Activated T-cell treated with anti-CD3 and anti-CD28 coated beads, Interleukin-2, amount 50 U/mL, for 72 hours (primary cell): Measurements from ENCODE around the gene VWA1. TPM values are rescaled to one million over a fixed set of nuclear protein-coding genes. Genes with fewer than 3 reads are reported as not detected.

ENCODE experiments used
- ATAC-seq, 2 donors: fragments of 150-1000 bp; cut with Tn5 transposase; replicated peaks in 1 of 2; 2 replicates each; pipeline ENCODE4 v1.10.0; 2021; ENCODE audit warnings: moderate library complexity in 2 of 2, mild to moderate bottlenecking in 1 of 2
- DNase-seq, 2 donors: peaks; one replicate each; pipeline ENCODE4 v3.0.0; 2021 to 2022; ENCODE audit warnings: mixed read lengths in 1 of 2
- H3K27ac Mint-ChIP-seq: one replicate; pipeline ENCODE4 v1.8.0; 2022; ENCODE audit warnings: mild to moderate bottlenecking, moderate library complexity, mixed read lengths
- H3K27me3 Mint-ChIP-seq: one replicate; pipeline ENCODE4 v1.8.0; 2022; ENCODE audit warnings: low read depth, mixed read lengths
- H3K36me3 Mint-ChIP-seq, 2 donors: one replicate each; pipeline ENCODE4 v1.8.0; 2022; ENCODE audit warnings: mixed read lengths in 2 of 2, mild to moderate bottlenecking in 1 of 2; ENCODE audit not compliant: insufficient read depth in 2 of 2
- H3K4me1 Mint-ChIP-seq: one replicate; pipeline ENCODE4 v1.8.0; 2022; ENCODE audit warnings: low read depth, mixed read lengths
- H3K4me3 Mint-ChIP-seq, 2 donors: one replicate each; pipeline ENCODE4 v1.8.0; 2022; ENCODE audit warnings: mild to moderate bottlenecking in 2 of 2, mixed read lengths in 2 of 2, moderate library complexity in 2 of 2
- H3K9me3 Mint-ChIP-seq, 2 donors: one replicate each; pipeline ENCODE4 v1.8.0; 2022; ENCODE audit warnings: mixed read lengths in 2 of 2
- total RNA-seq, 2 donors: library from RNA; stranded (reverse); gene quantifications; one replicate each; pipeline ENCODE4 v1.2.3, GENCODE V29; 2022

VWA1 gene
- total RNA-seq, 2 donors from 2014 or later: 0.94 to 1.4 TPM

DNA sequence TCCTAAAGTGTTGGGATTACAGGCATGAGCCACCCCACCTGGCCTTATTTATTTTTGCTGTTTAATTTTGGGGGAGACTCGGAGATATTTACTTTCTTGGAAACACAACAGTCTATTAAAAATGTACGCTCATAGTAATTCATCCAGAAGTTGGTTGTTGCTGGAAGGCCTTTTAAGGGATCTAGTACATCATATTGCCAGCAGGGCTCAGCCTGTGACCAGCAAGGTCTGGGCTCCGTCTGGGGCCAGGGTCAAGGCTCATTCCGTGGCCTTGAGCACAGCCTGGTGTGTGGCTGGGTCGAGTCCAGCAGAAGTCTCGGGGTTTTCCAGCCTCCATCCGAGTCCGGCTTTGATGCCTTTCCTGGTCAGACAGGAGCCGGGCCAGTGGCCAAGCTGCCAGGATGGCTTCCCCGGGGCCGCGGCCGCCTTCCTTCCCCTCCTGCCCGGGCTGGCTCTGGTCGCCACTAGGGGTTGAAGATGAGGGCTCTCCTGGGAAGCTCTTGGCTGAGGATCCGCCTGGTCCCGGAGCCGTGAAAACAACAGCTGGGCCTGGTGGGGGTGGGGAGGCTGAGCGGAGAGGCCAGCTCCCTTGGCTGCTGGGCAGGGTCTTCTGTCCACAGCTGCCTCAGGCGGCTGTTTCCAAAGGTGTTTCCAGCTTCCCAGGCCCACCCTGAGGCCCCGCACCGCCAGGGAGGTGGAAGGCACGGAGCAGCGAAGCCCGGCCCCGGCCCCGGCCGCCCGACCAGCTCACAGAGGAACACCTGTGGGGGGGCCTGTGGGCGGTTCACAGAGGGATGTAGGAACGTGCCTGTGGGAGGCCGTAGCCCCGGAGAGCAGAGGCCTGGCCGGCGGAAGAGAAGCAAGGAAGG is 5.1 kb upstream of the VWA1 start:
- H3K36me3 Mint-ChIP-seq: peaks cover 2% of the 10 kb centered on the region in 2 donors
- DNase-seq (no peak), ATAC-seq (no peak)
- H3K9me3 Mint-ChIP-seq: no peaks in the 10 kb centered on the region
- H3K27ac Mint-ChIP-seq: no peak overlapping the region
- peaks cover 23% of the 10 kb centered on the region for H3K27me3 Mint-ChIP-seq
- no peaks in the 10 kb centered on the region for H3K4me1 Mint-ChIP-seq
- H3K4me3 Mint-ChIP-seq: no peak overlapping the region

DNA sequence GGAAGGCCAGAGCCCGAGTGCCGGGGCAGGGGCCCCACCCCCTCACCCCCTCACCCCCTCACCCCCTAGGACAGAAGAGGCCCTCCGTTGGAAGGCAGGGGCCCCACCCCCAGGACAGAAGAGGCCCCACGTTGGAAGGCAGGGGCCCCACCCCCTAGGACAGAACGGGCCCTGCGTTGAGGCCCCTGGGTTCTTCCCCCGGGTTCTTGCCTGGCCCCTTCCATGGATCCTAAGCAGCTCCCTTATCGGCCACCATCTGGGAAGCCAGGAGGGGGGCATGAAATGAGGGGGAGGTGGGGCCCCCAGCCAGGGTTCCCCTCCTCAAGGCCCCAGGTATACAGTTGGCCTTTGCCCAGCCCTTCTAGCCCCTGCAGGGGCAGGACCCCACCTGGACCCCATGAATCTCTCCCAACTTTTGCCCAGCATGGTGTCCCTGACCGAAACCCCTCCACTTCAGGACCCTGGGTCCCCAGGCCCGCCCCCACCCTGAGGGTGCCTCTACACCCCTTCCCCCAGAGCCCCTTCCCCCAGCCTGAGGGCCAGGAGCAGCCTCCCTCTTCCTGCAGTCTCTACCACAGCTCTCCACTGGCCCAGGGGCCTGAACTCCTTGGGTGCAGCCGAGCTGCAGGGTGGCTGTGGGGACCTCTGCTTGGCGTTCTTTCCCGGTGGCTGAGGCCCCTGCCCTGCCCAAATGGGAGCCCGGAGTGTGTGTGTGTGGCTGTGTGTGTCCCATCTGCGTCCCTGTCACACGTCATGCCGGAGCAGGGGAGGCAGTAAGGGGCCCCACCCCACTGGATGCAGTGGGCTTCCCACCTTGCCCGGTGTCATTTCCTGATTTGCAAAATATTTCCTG is 4.3 kb upstream of the VWA1 start:
- no peak for DNase-seq
- no peak for ATAC-seq
- Mint-ChIP-seq H3K36me3 (peaks cover 2% of the 10 kb centered on the region in 2 donors), H3K27me3 (peaks cover 22% of the 10 kb centered on the region), H3K9me3 (no peaks in the 10 kb centered on the region), H3K4me1 (no peaks in the 10 kb centered on the region), H3K4me3 (no peak overlapping the region), H3K27ac (no peak overlapping the region)

DNA sequence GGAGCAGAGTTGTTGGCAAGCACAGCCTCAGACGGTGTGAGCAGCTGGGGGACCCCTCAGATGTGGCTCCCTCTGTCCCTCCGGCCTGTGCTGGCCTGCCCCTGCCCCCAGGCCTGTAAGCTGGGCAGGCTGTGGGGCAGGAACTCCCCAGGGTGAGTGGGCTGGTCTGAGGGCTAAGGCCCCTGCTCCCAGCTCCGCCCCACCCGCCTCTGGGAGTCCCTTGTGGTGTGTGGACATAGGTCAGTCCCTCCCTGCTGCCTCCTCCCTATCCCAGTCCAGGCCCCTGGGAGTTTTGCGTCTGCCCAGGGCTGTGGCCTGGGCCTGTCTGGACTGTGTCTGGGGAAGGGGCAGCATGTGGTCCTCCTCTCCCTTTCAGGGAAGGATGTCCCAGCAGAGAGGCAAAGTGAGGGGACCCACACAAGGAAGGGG is 3.6 kb upstream of the VWA1 start:
- peaks cover 21% of the 10 kb centered on the region for H3K27me3 Mint-ChIP-seq
- H3K4me1 Mint-ChIP-seq: no peaks in the 10 kb centered on the region
- H3K4me3 Mint-ChIP-seq: no peak overlapping the region
- ATAC-seq (no peak), DNase-seq (no peak)
- no peak overlapping the region for H3K27ac Mint-ChIP-seq
- H3K9me3 Mint-ChIP-seq: no peaks in the 10 kb centered on the region
- H3K36me3 Mint-ChIP-seq: peaks cover 2% of the 10 kb centered on the region in 2 donors

DNA sequence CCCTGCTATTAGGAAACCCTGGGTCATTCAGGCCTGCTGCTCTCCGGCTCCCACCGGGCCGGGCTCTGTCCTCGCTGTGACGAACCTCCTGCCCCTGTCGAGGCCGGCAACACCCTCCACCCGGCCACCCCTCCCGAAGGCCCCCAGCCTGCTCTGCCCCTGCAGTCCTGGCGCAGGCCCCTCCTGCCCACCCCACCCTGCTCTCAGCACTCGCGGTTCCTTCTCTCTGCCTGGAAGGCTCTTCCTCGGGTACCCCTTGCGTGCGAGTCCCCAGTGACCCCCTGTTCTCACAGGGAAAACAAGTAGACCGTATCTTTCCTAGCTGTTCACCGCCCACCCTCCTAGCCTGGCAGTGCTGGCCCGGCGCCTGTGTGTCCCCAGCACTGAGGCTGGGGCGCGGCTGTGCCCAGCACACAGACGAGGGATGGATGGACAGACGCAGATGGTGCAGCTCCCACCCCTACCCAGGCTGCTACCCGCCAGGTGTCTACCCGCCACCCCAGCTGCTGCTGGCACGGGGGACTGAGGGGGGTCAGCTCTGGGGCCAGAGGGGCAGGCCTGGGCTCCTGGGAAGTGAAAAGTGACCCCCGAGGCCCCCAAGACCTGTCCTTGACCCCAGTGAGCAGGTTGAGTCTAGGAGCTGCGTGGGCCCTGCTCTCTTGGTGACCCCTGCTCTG is 3.1 kb upstream of the VWA1 start:
- Mint-ChIP-seq H3K27ac (no peak overlapping the region), H3K9me3 (no peaks in the 10 kb centered on the region), H3K4me1 (no peaks in the 10 kb centered on the region), H3K36me3 (peaks cover 2% of the 10 kb centered on the region in 2 donors), H3K4me3 (no peak overlapping the region), H3K27me3 (peaks cover 21% of the 10 kb centered on the region)
- DNase-seq (no peak), ATAC-seq (no peak)

DNA sequence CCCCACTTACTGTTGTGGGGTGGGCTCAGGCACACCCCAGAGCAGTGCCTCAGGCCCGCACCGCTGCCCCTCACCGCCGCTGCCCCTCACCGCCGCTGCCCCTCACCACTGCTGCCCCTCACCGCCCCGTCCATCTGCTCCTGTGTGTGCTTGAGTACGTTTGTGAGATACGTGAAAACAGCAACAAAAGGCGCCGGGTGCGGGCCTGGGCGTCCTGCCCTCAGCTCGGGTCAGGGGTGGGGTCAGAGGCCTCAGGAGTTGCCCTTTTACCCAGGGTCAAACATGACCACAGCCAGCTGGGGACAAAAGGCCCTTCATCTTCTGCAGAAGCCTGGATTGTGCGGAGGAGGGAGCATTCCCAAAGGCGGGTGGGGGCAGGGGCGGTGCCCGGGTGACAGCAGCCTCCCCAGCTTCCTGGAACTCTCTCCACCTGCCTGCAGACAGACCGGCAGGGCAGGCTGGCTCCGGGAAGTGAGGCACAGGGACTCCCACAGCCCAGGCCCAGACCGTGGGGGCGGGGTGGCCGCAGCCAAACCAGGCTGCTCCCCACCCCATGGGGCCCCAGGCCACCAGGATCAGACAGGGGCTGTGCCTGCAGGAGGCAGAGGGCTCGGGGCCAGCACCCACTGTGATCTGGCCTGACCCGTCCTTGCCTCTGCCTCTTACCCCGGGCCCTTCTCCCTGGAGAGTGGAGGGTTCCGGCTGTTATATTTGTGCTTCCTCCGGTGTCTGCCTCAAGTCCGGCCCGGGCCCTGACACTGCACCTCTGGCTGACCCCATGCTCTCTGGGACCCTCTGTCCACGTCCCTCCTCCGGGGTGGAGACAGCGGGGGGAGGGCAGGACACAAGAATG is 2.3 kb upstream of the VWA1 start:
- no peak for DNase-seq
- Mint-ChIP-seq H3K36me3 (peaks cover 2% of the 10 kb centered on the region in 2 donors), H3K4me3 (peak overlapping the region; percentile 39 to 82), H3K27ac (no peak overlapping the region), H3K27me3 (peaks cover 20% of the 10 kb centered on the region), H3K4me1 (no peaks in the 10 kb centered on the region), H3K9me3 (no peaks in the 10 kb centered on the region)
- no peak for ATAC-seq

DNA sequence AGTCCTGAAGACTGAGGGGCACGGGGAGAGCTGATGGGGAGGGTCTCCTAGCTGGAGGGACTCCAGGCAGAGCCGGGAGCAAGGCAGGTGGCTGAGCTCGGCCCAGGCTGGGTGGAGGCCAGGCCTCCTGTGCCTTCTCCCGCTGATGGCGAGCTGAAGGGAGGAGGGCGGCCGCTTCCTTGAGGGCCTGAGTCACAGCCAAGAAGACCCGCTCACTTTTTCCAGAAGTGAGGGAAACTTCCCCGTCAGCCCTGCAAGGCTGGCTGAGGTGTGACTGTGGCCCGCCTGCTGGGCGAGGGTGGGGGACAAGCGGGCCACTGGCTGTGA is 1.7 kb upstream of the VWA1 start:
- peak overlapping the region; percentile 39 to 82 for H3K4me3 Mint-ChIP-seq
- no peaks in the 10 kb centered on the region for H3K36me3 Mint-ChIP-seq
- H3K27ac Mint-ChIP-seq: no peak overlapping the region

DNA sequence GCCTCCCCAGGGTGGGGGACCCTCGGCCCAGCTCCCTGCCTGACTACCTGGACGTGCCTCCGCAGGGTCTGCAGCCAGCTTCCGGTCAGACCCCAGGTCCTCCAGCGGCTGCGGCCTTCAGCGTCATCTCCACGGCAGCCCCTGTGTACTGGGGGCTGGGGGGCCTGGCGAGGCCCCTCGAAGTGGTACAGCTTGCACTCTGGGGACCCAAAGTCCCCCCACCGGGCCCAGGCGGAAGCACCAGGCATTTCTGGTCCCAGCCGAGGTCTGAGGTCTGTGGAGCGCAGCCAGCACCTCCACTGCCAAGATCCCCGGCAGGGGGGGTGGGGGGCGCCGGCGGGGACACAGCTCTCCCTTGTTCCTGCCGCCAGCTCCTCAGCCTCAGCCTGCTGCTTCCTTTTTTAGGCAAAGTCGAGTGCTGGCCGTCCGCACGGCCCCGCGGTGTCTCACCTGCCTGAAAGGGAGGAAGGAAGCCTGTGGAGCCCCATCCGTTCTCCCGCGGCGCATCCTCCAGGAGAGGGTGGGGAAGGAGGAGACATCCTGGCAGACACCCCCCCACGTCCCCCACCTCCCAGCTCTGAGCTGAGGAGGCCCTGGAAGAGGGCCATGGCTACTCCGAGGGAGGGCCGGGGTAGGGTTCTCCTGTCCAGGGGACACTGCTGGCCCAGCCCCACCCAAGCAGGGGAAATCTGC is 1.2 kb upstream of the VWA1 start:
- DNase-seq: peak in 1 of 2 donors; percentile 21
- no peaks in the 10 kb centered on the region for H3K9me3 Mint-ChIP-seq
- no peak for ATAC-seq
- peak overlapping the region; percentile 39 to 82 for H3K4me3 Mint-ChIP-seq
- H3K27me3 Mint-ChIP-seq: peaks cover 11% of the 10 kb centered on the region
- no peak overlapping the region for H3K27ac Mint-ChIP-seq
- H3K36me3 Mint-ChIP-seq: no peaks in the 10 kb centered on the region
- no peaks in the 10 kb centered on the region for H3K4me1 Mint-ChIP-seq

More for the DNA sequence above, 1.7 kb upstream of the VWA1 start:
- Mint-ChIP-seq H3K27me3 (peaks cover 14% of the 10 kb centered on the region), H3K9me3 (no peaks in the 10 kb centered on the region), H3K4me1 (no peaks in the 10 kb centered on the region)
- peak; percentile 64 to 72 for DNase-seq
- peak; percentile 75 to 77 for ATAC-seq

DNA sequence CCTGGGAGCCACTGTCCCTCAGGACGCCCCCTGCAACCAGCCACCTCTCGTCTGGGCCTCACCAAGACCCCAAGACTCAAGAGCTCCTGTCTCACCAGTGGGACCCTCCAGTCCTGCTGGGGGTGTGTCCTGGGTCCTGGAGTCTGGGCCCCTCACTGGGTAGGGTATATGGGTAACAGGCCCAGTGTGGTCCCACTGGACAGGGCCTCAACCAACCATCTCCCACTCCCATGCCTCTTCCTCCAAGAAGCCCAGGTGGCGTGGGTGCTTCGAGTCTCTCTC is 725 bp upstream of the VWA1 start:
- Mint-ChIP-seq H3K9me3 (no peaks in the 10 kb centered on the region), H3K27me3 (peaks cover 11% of the 10 kb centered on the region), H3K36me3 (no peaks in the 10 kb centered on the region), H3K4me1 (no peaks in the 10 kb centered on the region), H3K27ac (no peak overlapping the region), H3K4me3 (peak overlapping the region; percentile 66 to 82)
- ATAC-seq (no peak), DNase-seq (no peak)

DNA sequence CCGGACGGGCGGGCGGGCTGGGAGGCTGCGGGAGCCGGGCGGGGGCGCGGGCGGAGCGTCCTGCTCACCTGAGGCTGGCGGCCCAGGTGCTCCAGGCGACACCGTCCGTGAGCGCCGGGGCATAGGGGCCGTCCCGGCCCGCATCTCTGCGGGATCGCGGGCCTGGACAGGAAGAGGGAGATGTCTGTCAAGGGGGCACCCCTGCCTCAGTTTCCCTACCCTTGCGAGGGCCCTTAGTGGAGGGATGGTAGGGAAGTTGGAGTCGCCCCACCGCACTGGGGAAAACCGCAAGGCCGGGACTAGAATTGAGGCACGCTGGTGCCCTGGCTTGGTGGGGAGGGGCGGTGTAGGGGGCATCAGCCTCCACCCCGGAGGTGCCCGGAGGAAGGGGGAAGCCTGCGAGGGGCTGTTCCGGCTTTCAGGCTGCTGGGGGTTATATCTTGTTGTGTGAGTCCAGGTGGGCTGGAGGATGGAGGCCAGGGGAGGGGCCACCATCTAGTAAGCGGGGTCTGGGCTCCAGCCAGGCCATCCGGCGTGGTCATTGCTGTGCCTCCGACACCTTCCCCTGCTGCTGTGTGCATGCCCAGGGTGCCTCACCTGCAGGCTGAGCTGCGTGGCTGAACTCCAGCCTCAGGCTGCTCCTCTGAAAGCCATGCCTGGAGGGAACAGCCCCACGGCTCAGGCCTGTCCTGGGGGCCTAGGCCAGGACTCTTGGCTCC is 580 bp downstream of the VWA1 start:
- ATAC-seq: no peak
- no peaks in the 10 kb centered on the region for H3K9me3 Mint-ChIP-seq

DNA sequence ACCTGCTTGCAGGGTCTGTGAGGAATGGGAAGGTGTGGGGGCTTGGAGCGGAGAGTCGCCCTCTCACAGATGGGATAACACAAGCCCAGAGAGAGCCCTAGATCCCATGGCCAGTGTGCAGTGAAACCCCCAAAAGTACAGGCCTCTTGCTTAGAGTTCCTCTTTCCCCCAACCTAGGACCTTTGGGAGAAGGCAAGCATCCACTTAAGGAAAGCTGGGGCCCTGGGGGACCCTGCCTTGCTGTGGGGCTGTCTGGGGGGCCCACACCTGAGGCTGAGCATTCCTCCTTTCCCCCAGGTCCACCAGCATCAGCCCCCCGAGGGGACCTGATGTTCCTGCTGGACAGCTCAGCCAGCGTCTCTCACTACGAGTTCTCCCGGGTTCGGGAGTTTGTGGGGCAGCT is 1.1 kb downstream of the VWA1 start:
- Mint-ChIP-seq H3K36me3 (no peaks in the 10 kb centered on the region), H3K4me1 (peaks cover 6% of the 10 kb centered on the region), H3K27me3 (peaks cover 11% of the 10 kb centered on the region), H3K27ac (no peak overlapping the region), H3K4me3 (peak overlapping the region; percentile 73 to 74), H3K9me3 (no peaks in the 10 kb centered on the region)
- ATAC-seq: no peak
- no peak for DNase-seq

More for the DNA sequence above, 580 bp downstream of the VWA1 start:
- Mint-ChIP-seq H3K36me3 (no peaks in the 10 kb centered on the region), H3K4me1 (peaks cover 6% of the 10 kb centered on the region), H3K27me3 (peaks cover 11% of the 10 kb centered on the region), H3K27ac (no peak overlapping the region), H3K4me3 (peak overlapping the region; percentile 73 to 74)
- no peak for DNase-seq

DNA sequence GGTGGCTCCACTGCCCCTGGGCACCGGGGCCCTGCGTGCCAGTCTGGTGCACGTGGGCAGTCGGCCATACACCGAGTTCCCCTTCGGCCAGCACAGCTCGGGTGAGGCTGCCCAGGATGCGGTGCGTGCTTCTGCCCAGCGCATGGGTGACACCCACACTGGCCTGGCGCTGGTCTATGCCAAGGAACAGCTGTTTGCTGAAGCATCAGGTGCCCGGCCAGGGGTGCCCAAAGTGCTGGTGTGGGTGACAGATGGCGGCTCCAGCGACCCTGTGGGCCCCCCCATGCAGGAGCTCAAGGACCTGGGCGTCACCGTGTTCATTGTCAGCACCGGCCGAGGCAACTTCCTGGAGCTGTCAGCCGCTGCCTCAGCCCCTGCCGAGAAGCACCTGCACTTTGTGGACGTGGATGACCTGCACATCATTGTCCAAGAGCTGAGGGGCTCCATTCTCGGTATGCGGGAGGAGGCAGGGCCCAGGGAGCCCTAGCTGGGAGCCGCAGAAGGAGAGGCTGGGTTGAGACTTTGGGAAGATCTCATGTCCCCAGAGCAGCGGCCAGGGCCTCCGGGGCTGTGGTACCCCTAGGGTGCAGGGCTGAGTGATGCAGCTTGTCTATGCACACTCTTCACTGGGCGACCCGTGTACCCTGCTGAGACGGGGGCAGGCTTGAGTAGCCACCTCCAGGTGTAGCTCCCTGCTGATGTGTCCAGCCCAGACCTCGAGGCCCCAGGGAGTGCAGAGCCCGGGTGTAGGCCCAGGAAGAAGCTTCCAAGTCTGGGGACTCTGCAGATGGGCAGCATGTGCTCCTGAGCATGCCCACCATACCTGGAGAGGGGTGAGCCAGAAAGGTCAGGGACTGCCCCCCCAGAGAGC is 1.8 kb downstream of the VWA1 start:
- Mint-ChIP-seq H3K27ac (no peak overlapping the region), H3K27me3 (peaks cover 11% of the 10 kb centered on the region), H3K4me3 (no peak overlapping the region), H3K36me3 (no peaks in the 10 kb centered on the region), H3K4me1 (peaks cover 6% of the 10 kb centered on the region), H3K9me3 (no peaks in the 10 kb centered on the region)
- ATAC-seq: no peak
- DNase-seq: no peak
